ENCODE measurements around the gene UBE3B.

Gene UBE3B

GRCh38 chr12:109524466-109525278 lies 47.2 kb downstream of the UBE3B start:
- Mint-ChIP-seq H3K27me3 (no peaks in the 10 kb centered on the region), H3K36me3 (ENCODE audit: low read depth) (peaks cover 100% of the 10 kb centered on the region), H3K4me3 (no peak overlapping the region), H3K4me1 (ENCODE audit: low read depth) (no peaks in the 10 kb centered on the region), H3K9me3 (no peaks in the 10 kb centered on the region), H3K27ac (no peak overlapping the region)
- intact Hi-C loops (cut with micrococcal nuclease), result no loop called here

GRCh38 chr12:109525279-109525585 lies 47.8 kb downstream of the UBE3B start:
- intact Hi-C loops (cut with micrococcal nuclease), result no loop called here
- no peaks in the 10 kb centered on the region for H3K9me3 Mint-ChIP-seq
- no peak overlapping the region for H3K4me3 Mint-ChIP-seq
- H3K4me1 Mint-ChIP-seq (ENCODE audit: low read depth), result no peaks in the 10 kb centered on the region
- H3K36me3 Mint-ChIP-seq (ENCODE audit: low read depth), result peaks cover 100% of the 10 kb centered on the region
- H3K27ac Mint-ChIP-seq, result no peak overlapping the region
- no peaks in the 10 kb centered on the region for H3K27me3 Mint-ChIP-seq

GRCh38 chr12:109527489-109528123 lies 50.2 kb downstream of the UBE3B start:
- H3K4me3 Mint-ChIP-seq, result no peak overlapping the region
- H3K27ac Mint-ChIP-seq, result no peak overlapping the region
- H3K27me3 Mint-ChIP-seq, result no peaks in the 10 kb centered on the region
- H3K4me1 Mint-ChIP-seq (ENCODE audit: low read depth), result no peaks in the 10 kb centered on the region
- peaks cover 97% of the 10 kb centered on the region for H3K36me3 Mint-ChIP-seq (ENCODE audit: low read depth)
- no peaks in the 10 kb centered on the region for H3K9me3 Mint-ChIP-seq
- intact Hi-C loops (cut with micrococcal nuclease), result no loop called here

GRCh38 chr12:109529691-109530640 lies 52.5 kb downstream of the UBE3B start:
- H3K4me3 Mint-ChIP-seq, result no peak overlapping the region
- intact Hi-C loops (cut with micrococcal nuclease), result no loop called here

GRCh38 chr12:109531411-109531810 lies 54.0 kb downstream of the UBE3B start:
- Mint-ChIP-seq H3K27ac (no peak overlapping the region), H3K27me3 (no peaks in the 10 kb centered on the region), H3K4me3 (no peak overlapping the region), H3K36me3 (ENCODE audit: low read depth) (peaks cover 97% of the 10 kb centered on the region), H3K9me3 (no peaks in the 10 kb centered on the region), H3K4me1 (ENCODE audit: low read depth) (no peaks in the 10 kb centered on the region)
- intact Hi-C loops (cut with micrococcal nuclease), result no loop called here

More at GRCh38 chr12:109529691-109530640, 52.5 kb downstream of the UBE3B start:
- Mint-ChIP-seq H3K36me3 (ENCODE audit: low read depth) (peaks cover 97% of the 10 kb centered on the region), H3K27me3 (no peaks in the 10 kb centered on the region), H3K27ac (no peak overlapping the region), H3K9me3 (no peaks in the 10 kb centered on the region), H3K4me1 (ENCODE audit: low read depth) (no peaks in the 10 kb centered on the region)

GRCh38 chr12:109532721-109533486 lies 55.5 kb downstream of the UBE3B start:
- H3K27me3 Mint-ChIP-seq, result no peaks in the 10 kb centered on the region
- no peak overlapping the region for H3K27ac Mint-ChIP-seq
- H3K4me1 Mint-ChIP-seq (ENCODE audit: low read depth), result no peaks in the 10 kb centered on the region
- no peak overlapping the region for H3K4me3 Mint-ChIP-seq
- H3K9me3 Mint-ChIP-seq, result no peaks in the 10 kb centered on the region
- intact Hi-C loops (cut with micrococcal nuclease), result no loop called here
- peaks cover 94% of the 10 kb centered on the region for H3K36me3 Mint-ChIP-seq (ENCODE audit: low read depth)

- intact Hi-C loops (cut with micrococcal nuclease), result no loop called here
- Mint-ChIP-seq H3K36me3 (ENCODE audit: low read depth) (peaks cover 89% of the 10 kb centered on the region), H3K27me3 (no peaks in the 10 kb centered on the region), H3K4me1 (ENCODE audit: low read depth) (no peaks in the 10 kb centered on the region), H3K27ac (no peak overlapping the region), H3K4me3 (no peak overlapping the region), H3K9me3 (no peaks in the 10 kb centered on the region)
Observed at GRCh38 chr12:109533487-109533740, 56.0 kb downstream of the UBE3B start.

- no peak overlapping the region for H3K4me3 Mint-ChIP-seq
- peaks cover 78% of the 10 kb centered on the region for H3K36me3 Mint-ChIP-seq (ENCODE audit: low read depth)
Observed at GRCh38 chr12:109534456-109534855, 57.0 kb downstream of the UBE3B start.

GRCh38 chr12:109535231-109535862 lies 57.9 kb downstream of the UBE3B start:
- intact Hi-C loops (cut with micrococcal nuclease), result no loop called here
- Mint-ChIP-seq H3K4me3 (no peak overlapping the region), H3K4me1 (ENCODE audit: low read depth) (no peaks in the 10 kb centered on the region), H3K27me3 (no peaks in the 10 kb centered on the region), H3K27ac (no peak overlapping the region), H3K9me3 (no peaks in the 10 kb centered on the region), H3K36me3 (ENCODE audit: low read depth) (peaks cover 69% of the 10 kb centered on the region)

More at GRCh38 chr12:109534456-109534855, 57.0 kb downstream of the UBE3B start:
- no peaks in the 10 kb centered on the region for H3K4me1 Mint-ChIP-seq (ENCODE audit: low read depth)
- H3K9me3 Mint-ChIP-seq, result no peaks in the 10 kb centered on the region
- H3K27ac Mint-ChIP-seq, result no peak overlapping the region
- no peaks in the 10 kb centered on the region for H3K27me3 Mint-ChIP-seq
- intact Hi-C loops (cut with micrococcal nuclease), result no loop called here

- Mint-ChIP-seq H3K36me3 (ENCODE audit: low read depth) (peaks cover 64% of the 10 kb centered on the region), H3K27ac (no peak overlapping the region), H3K4me1 (ENCODE audit: low read depth) (no peaks in the 10 kb centered on the region), H3K27me3 (no peaks in the 10 kb centered on the region), H3K4me3 (no peak overlapping the region), H3K9me3 (no peaks in the 10 kb centered on the region)
- intact Hi-C loops (cut with micrococcal nuclease), result no loop called here
Observed at GRCh38 chr12:109535863-109536250, 58.4 kb downstream of the UBE3B start.

- no peak overlapping the region for H3K4me3 Mint-ChIP-seq
- no peaks in the 10 kb centered on the region for H3K4me1 Mint-ChIP-seq (ENCODE audit: low read depth)
- intact Hi-C loops (cut with micrococcal nuclease), result no loop called here
- H3K9me3 Mint-ChIP-seq, result no peaks in the 10 kb centered on the region
- H3K27ac Mint-ChIP-seq, result no peak overlapping the region
- H3K27me3 Mint-ChIP-seq, result no peaks in the 10 kb centered on the region
- H3K36me3 Mint-ChIP-seq (ENCODE audit: low read depth), result peaks cover 52% of the 10 kb centered on the region
Observed at GRCh38 chr12:109537136-109537535, 59.7 kb downstream of the UBE3B start.

- Mint-ChIP-seq H3K27ac (no peak overlapping the region), H3K36me3 (ENCODE audit: low read depth) (peaks cover 43% of the 10 kb centered on the region), H3K4me1 (ENCODE audit: low read depth) (no peaks in the 10 kb centered on the region), H3K9me3 (no peaks in the 10 kb centered on the region), H3K4me3 (no peak overlapping the region), H3K27me3 (no peaks in the 10 kb centered on the region)
- intact Hi-C loops (cut with micrococcal nuclease), result no loop called here
Observed at GRCh38 chr12:109538191-109538863, 60.9 kb downstream of the UBE3B start.

GRCh38 chr12:109539508-109539907 lies 62.1 kb downstream of the UBE3B start:
- intact Hi-C loops (cut with micrococcal nuclease), result no loop called here
- Mint-ChIP-seq H3K27ac (no peak overlapping the region), H3K4me1 (ENCODE audit: low read depth) (no peaks in the 10 kb centered on the region), H3K27me3 (no peaks in the 10 kb centered on the region), H3K4me3 (no peak overlapping the region), H3K36me3 (ENCODE audit: low read depth) (peaks cover 31% of the 10 kb centered on the region), H3K9me3 (no peaks in the 10 kb centered on the region)
